Effector memory CD4-positive, alpha-beta T cell (primary cell): Measurements from ENCODE around the gene TBXAS1.

Source experiments
- DNase-seq, 3 donors: peaks; one replicate each; pipeline ENCODE4 v3.0.0-alpha.2; 2020
- H3K27ac ChIP-seq: 2 replicates; pipeline ENCODE4 v1.7.0; 2013; ENCODE audit warnings: mild to moderate bottlenecking, low read length, moderate library complexity; ENCODE audit not compliant: insufficient read depth, poor library complexity, severe bottlenecking
- H3K27me3 ChIP-seq: replicated peaks from 2 replicates; pipeline ENCODE4 v1.7.0; 2013; ENCODE audit warnings: mild to moderate bottlenecking, low read length; ENCODE audit not compliant: insufficient read depth, control insufficient read depth, poor library complexity, severe bottlenecking
- H3K36me3 ChIP-seq: 2 replicates; pipeline ENCODE4 v1.7.0; 2013; ENCODE audit warnings: mild to moderate bottlenecking, low read length, moderate library complexity; ENCODE audit not compliant: control insufficient read depth, insufficient read depth
- H3K4me1 ChIP-seq: 2 replicates; pipeline ENCODE4 v1.7.0; 2013; ENCODE audit warnings: low read length, mild to moderate bottlenecking; ENCODE audit not compliant: control insufficient read depth, insufficient read depth, poor library complexity, severe bottlenecking
- H3K4me3 ChIP-seq: 2 replicates; pipeline ENCODE4 v1.7.0; 2013; ENCODE audit warnings: low read length, low read depth, mild to moderate bottlenecking; ENCODE audit not compliant: insufficient read depth, poor library complexity, severe bottlenecking
- H3K9me3 ChIP-seq: 2 replicates; pipeline ENCODE4 v1.7.0; 2013; ENCODE audit warnings: mild to moderate bottlenecking, low read length, moderate library complexity; ENCODE audit not compliant: control insufficient read depth

TBXAS1 gene

GRCh38 chr7:140050100-140050499 lies 221.0 kb downstream of the TBXAS1 start:
- no peak overlapping the region for H3K4me3 ChIP-seq
- peaks cover 22% of the 10 kb centered on the region for H3K36me3 ChIP-seq
- no peaks in the 10 kb centered on the region for H3K4me1 ChIP-seq
- no peaks in the 10 kb centered on the region for H3K9me3 ChIP-seq
- no peak for DNase-seq
- no peak overlapping the region for H3K27ac ChIP-seq
- no peaks in the 10 kb centered on the region for H3K27me3 ChIP-seq

- H3K27me3 ChIP-seq, result no peaks in the 10 kb centered on the region
- H3K27ac ChIP-seq, result no peak overlapping the region
Measured at GRCh38 chr7:140051820-140052219, 222.8 kb downstream of the TBXAS1 start.

GRCh38 chr7:140053812-140054539 lies 224.9 kb downstream of the TBXAS1 start:
- H3K27ac ChIP-seq, result no peak overlapping the region
- DNase-seq, result no peak
- H3K4me3 ChIP-seq, result no peak overlapping the region
- H3K36me3 ChIP-seq, result peaks cover 23% of the 10 kb centered on the region
- peaks cover under 1% of the 10 kb centered on the region for H3K4me1 ChIP-seq
- no peaks in the 10 kb centered on the region for H3K9me3 ChIP-seq
- H3K27me3 ChIP-seq, result no peaks in the 10 kb centered on the region

More at GRCh38 chr7:140051820-140052219, 222.8 kb downstream of the TBXAS1 start:
- no peak for DNase-seq
- H3K4me1 ChIP-seq, result no peaks in the 10 kb centered on the region
- no peaks in the 10 kb centered on the region for H3K9me3 ChIP-seq
- no peak overlapping the region for H3K4me3 ChIP-seq
- H3K36me3 ChIP-seq, result peaks cover 23% of the 10 kb centered on the region

- Histone ChIP-seq H3K27me3 (no peaks in the 10 kb centered on the region), H3K36me3 (peaks cover 23% of the 10 kb centered on the region), H3K27ac (no peak overlapping the region), H3K4me3 (no peak overlapping the region), H3K4me1 (peaks cover 8% of the 10 kb centered on the region), H3K9me3 (no peaks in the 10 kb centered on the region)
- no peak for DNase-seq
Measured at GRCh38 chr7:140054751-140055150, 225.7 kb downstream of the TBXAS1 start.

- no peak overlapping the region for H3K4me3 ChIP-seq
- no peaks in the 10 kb centered on the region for H3K9me3 ChIP-seq
- peaks cover 23% of the 10 kb centered on the region for H3K36me3 ChIP-seq
- no peak for DNase-seq
- H3K4me1 ChIP-seq, result peaks cover 18% of the 10 kb centered on the region
- no peaks in the 10 kb centered on the region for H3K27me3 ChIP-seq
- no peak overlapping the region for H3K27ac ChIP-seq
Measured at GRCh38 chr7:140055833-140056232, 226.8 kb downstream of the TBXAS1 start.

- Histone ChIP-seq H3K4me1 (peaks cover 24% of the 10 kb centered on the region), H3K4me3 (no peak overlapping the region), H3K27me3 (no peaks in the 10 kb centered on the region), H3K9me3 (no peaks in the 10 kb centered on the region), H3K27ac (no peak overlapping the region), H3K36me3 (peaks cover 23% of the 10 kb centered on the region)
- no peak for DNase-seq
Measured at GRCh38 chr7:140056431-140057142, 227.5 kb downstream of the TBXAS1 start.

GRCh38 chr7:140057143-140057535 lies 228.1 kb downstream of the TBXAS1 start:
- no peaks in the 10 kb centered on the region for H3K9me3 ChIP-seq
- no peak overlapping the region for H3K27ac ChIP-seq
- no peak for DNase-seq
- H3K4me1 ChIP-seq, result peaks cover 30% of the 10 kb centered on the region
- peaks cover 23% of the 10 kb centered on the region for H3K36me3 ChIP-seq
- no peak overlapping the region for H3K4me3 ChIP-seq
- no peaks in the 10 kb centered on the region for H3K27me3 ChIP-seq

- DNase-seq, result no peak
- Histone ChIP-seq H3K27ac (peak overlapping the region; percentile 10), H3K4me1 (peaks cover 30% of the 10 kb centered on the region), H3K27me3 (no peaks in the 10 kb centered on the region), H3K9me3 (no peaks in the 10 kb centered on the region), H3K4me3 (no peak overlapping the region), H3K36me3 (peaks cover 23% of the 10 kb centered on the region)
Measured at GRCh38 chr7:140058517-140058916, 229.5 kb downstream of the TBXAS1 start.

GRCh38 chr7:140059273-140060242 lies 230.5 kb downstream of the TBXAS1 start:
- peaks cover 23% of the 10 kb centered on the region for H3K36me3 ChIP-seq
- no peak overlapping the region for H3K4me3 ChIP-seq
- peak overlapping the region; percentile 37 for H3K27ac ChIP-seq
- peaks cover 30% of the 10 kb centered on the region for H3K4me1 ChIP-seq
- DNase-seq, result peak in 2 of 3 donors; percentile 17 to 30
- H3K9me3 ChIP-seq, result no peaks in the 10 kb centered on the region
- H3K27me3 ChIP-seq, result no peaks in the 10 kb centered on the region
